GM18498 (cell line): ENCODE measurements around the gene CT83.

ENCODE experiments used
- ATAC-seq: cut with Tn5 transposase; IDR thresholded peaks from one replicate; pipeline ENCODE4 v1.9.1; 2021; ENCODE audit warnings: mild to moderate bottlenecking, moderate library complexity; ENCODE audit not compliant: unreplicated experiment

Gene CT83

DNA sequence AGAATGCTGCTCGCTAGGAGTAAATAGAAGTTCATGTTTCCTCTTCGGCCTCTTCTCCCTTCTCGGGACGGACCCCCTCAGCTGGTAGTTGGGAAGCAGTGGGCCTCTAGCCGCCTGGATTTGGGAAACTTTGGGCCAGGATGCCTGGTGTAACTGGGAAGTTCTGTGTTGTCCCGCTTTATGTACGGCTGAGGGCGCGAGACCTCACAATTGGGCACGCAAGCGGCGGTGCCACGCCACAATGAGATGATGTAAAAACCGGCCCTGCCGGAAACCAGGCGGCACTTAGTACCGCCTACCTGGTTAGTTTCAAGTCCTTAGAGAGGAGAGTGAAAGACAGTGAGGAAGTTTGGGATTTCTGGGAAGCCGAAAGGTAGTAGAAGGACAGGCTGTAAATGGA lies at the start of gene CT83:
TSS of gene CT83 (minus strand) at position 155 of the 400 bp plus-strand sequence. CDS start at position 35, 120 bp downstream.
- ATAC-seq: no peak

DNA sequence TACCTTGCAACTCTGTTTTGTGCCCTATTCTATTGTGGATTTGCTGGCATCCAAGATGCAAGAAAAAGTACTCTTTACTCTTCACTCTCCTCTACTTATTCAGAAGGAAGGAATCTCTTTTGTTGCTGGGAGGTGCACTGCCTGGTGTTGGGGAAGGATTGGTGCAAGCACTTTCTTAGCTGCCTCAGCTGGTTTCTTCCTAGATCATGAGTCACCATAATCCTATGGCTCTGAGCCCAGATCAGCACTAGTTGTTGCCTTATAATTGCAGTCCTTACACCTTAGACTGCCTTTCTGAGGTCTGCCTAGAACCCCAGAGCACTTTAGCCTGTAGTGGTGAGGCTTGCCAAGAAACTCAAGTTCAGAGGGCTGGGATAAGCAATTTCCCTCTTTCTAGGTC lies 37.0 kb upstream of the CT83 start:
- ATAC-seq: no peak

DNA sequence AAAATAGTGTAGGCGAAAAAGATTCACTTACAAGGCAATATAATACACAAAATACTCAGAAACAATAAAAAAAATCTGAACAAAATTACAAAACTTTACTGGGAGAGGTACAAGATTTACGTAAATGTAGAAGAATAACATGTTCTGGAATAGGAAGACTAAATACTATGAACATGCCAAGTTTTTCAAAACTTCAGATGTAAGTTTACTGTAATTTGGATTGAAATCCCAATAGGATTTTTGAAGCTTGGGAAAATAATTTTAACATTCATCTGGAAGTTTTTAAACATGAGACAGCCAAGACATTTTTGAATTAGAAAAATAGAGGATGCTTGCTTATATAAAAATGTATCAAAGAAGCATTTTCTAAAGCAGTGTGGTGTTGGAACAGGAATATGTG lies 30.5 kb upstream of the CT83 start:
- ATAC-seq: no peak

- no peak for ATAC-seq
These were observed 27.3 kb upstream of the CT83 start for GRCh38 chrX:116490104-116490503.

DNA sequence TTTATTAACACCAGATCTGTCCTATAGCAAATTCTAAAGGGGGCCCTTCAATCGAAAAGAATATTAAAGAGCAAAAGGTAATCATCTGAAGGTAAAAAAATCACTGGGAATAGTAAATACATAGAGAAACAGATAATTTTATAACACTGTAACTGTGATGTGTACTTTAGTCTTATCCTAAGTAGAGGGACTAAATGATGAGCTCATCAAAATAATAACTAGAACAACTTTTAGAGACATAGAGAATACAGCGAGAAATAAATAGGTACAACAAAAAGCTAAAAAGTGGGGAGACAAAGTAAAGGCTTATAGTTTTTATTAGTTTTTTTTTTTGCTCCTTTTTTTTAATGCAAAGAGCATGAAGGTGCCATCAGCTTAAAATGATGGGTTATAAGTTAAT lies 17.3 kb upstream of the CT83 start:
- ATAC-seq: no peak

- ATAC-seq: no peak
These were observed 13.6 kb downstream of the CT83 start for GRCh38 chrX:116449156-116449555.

- ATAC-seq: no peak
These were observed 26.4 kb downstream of the CT83 start, which contains the start of gene SLC6A14 for GRCh38 chrX:116436358-116436816. TSS of gene SLC6A14 (plus strand) at chrX:116436606. CDS start at chrX:116436710, 104 bp downstream.

DNA sequence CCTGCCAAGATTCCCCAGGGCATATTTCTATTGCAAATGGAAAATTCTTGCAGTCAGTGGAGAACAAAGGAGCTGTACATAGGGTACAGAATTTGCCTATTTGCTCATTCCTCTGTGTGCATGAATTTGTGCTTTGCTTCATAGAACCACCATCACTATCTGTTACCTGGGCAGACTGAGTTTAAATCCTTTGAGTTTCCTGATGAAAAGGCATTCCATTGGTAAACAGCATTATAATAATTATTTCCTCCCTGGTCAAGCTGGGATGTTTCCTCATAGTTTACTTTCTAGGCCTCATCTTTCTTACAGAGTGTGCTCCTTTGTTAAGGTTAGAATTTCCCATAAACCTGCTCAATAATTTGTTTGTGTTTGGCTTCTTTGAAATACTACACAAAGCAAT lies 27.2 kb downstream of the CT83 start:
- ATAC-seq: no peak

GRCh38 chrX:116427978-116428377 lies 34.8 kb downstream of the CT83 start:
- no peak for ATAC-seq

DNA sequence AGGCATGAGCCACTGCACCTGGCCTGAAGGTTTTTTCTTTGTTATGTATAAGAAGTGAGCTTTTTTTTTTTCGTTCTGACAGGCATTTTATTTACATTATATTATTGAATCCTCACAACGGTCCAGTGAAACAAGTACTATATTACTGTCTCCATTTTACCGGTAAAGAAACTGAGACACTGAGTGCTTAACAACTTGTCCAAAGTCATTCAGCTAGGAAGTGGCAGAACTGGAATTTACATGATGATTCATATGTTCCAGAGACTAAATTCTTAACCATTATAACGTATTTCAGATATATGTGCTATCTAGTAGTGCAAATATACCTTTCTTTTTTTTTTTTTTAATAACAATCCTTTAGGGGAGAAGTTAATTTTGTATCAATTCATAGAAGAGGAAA lies 44.8 kb downstream of the CT83 start:
- ATAC-seq: no peak

GRCh38 chrX:116417214-116417613 lies 45.6 kb downstream of the CT83 start:
- ATAC-seq: no peak

GRCh38 chrX:116413273-116413672 lies 49.5 kb downstream of the CT83 start:
- no peak for ATAC-seq
